HG03442 (cell line): ENCODE results near the gene UTP20.
"Not testable (repeated sequence)": the region's sequence is repeated elsewhere in the genome, so short reads cannot be mapped to it uniquely, and the experiment has no call there.

Experiments
- ATAC-seq: cut with Tn5 transposase; IDR thresholded peaks from one replicate; pipeline ENCODE4 v1.9.1; 2021; ENCODE audit warnings: mild to moderate bottlenecking, moderate library complexity; ENCODE audit not compliant: unreplicated experiment

The UTP20 gene

DNA sequence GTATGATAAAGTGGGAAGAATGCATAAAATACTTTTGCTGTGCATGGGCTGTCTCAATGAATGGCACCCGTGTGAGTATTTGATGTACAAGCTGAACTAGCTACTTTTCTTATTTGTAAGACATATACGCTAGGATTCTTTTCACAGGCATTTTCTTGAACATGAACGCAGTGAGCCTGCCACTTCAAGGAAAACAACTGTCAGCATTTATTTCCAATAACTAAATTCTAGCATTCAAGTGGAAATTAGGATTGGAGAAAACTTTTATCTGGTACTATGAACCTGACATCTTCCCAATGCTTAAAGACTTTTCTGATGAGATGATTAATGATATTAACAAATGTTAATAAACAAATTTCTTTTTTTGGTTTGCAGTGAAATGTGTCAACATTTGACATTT, 45.7 kb downstream of the UTP20 start:
- ATAC-seq, result no peak

DNA sequence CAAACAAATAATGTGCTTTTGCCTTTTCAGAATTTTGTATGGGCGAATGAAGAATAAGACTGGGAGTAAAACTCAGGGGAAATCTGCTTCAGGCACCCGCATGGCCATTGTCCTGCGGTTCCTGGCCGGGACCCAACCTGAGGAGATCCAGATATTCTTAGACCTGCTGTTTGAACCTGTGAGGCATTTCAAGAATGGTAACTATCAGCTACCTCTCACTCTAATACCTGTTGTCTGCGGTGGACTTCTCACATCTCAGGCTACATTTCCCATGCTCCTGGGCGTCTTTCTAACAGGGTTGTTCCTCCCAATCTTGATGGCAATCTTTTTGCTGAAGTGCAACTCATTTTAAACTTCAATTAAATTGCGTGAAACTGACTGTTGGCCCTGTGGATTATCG, 47.1 kb downstream of the UTP20 start:
- no peak for ATAC-seq

DNA sequence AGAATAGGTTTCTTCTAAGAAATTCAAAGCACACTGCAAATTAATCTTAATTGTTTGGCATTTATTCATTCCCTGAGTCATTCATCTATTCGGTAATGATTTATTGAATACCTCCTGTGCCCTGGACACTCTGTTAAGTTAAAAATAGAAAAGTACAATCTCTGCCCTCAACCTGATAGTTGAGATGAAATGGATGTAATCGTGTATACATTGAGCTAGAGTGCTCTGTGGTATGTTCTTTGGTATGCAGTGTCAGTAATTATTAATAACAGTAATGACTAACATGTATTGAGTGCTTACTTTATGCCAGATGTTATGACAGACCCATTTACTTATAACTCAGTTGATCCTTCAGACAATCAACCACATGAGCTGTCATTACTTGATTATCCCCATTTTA, 47.6 kb downstream of the UTP20 start:
- ATAC-seq, result no peak

DNA sequence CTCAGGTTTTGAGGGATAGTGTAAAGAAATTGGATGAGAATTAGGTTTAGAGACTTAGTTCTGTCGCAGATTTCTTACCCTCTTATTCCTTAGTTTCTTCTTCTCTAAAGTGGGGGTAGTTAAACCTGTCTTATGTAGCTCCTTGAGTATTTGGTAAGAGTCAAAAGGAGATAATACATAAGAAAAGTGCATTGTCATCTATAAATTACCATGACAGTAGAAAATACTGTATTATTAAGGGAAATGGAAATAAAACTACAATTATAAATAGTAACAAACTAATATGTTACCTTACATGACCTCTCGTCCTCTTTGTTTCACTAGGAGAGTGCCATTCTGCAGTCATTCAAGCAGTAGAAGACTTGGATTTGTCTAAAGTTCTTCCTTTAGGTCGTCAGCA, 49.0 kb downstream of the UTP20 start:
- ATAC-seq, result no peak

DNA sequence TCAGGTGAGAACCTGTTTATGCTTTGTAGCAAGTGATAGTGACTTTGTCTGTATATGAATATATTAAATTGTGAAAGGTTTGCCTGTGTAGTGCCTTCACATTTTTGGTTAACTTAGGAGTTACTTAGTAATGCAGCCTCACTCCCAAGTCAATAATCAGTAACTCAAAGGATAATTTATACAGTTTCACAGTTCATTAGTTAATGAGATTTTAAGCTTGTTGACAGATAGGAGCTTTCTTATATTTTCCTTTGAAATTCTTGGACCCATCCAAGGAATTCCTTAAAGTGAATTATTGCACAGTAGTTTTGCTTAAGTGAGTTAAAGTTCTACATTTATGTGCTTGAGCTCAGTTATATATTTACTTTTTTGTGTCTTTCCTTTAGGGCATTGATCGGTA, 50.7 kb downstream of the UTP20 start:
- no peak for ATAC-seq

DNA sequence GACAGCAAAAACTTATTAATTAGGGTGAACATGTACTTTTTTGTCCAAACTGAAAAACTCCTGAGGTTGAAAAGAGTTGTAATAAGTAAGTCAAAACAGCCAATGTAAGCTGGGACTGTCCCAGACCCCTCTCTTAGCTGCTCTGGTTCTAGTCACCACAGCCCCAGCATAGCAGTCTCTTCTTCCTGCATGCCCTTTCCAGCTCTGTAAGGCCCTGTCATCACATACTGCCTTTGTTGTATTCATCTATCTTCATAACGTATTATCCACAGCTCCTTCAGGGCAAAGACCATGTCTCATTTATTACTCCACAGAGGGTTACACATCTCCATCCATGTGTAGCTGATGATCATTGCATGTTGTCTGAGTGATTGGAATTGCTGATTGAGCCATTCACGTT, 56.5 kb downstream of the UTP20 start:
- ATAC-seq, result no peak

DNA sequence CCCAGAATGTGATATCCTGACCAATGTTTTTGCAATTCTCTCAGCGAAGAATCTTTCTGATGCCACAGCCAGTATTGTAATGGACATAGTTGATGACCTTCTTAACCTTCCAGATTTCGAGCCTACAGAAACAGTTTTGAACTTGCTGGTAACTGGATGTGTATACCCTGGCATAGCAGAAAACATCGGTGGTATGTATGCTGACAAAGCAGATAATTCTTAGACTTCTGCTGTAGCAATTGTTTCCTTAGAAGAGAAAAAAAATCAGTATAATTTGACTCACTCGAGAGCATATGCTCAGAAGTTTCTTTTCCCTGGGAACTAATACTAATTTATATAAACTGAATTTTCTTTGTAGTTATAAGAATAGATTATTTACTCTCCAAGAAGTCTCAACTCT, 58.2 kb downstream of the UTP20 start:
- no peak for ATAC-seq

DNA sequence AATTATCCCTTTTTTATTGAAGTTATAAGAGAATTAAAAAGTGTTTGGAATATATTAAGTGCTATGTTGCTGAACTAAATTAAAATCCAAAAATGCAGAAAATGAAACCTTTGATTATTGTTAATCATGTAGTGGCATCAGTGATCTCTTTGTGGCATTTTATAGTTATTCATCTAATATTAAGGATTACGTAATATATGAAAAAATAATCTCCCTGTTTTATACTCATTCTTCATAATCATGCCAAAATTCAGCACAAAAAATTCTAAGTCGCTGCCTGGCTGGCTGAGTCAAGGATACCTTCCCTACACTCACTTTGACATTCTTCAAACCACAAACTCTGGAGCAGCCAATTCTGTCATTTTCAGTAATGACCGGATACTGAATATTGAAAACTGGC, 64.0 kb downstream of the UTP20 start:
- ATAC-seq, result no peak

DNA sequence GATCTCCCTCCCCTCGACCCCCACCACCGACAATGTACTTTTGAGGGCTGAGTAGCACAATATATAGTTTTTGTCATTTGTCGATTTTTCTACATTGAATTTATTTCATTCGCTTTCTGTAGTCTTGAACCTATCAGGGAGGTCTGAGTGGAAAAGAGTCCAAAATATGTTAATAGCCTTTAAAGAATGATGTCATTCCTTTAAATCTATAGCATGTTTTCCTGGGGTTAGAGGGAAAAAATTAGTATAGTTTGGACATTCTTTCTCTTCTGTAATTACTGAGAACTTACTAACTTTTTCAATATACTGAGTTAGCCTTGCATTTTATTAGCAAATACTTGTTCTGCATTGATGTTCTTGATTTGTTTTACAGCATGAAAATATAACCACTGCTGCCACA, 71.8 kb downstream of the UTP20 start:
- ATAC-seq, result no peak

DNA sequence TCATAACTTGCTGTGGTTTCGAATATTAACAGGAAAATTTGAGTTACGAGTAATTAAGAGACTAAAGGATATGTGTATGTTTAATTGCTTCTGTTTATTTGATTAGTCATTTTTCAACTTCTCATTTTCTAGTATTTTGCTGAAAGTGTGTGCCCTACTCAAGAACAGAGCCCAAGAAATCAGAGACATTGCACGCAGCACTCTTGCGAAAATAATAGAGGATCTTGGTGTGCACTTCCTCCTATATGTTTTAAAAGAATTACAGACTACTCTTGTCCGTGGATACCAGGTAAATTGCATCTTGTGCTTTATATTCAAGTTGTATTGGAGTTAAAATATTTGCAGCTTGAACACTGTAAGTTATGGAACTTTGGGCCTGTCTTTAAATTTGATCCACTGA, 76.9 kb downstream of the UTP20 start:
- ATAC-seq, result no peak

DNA sequence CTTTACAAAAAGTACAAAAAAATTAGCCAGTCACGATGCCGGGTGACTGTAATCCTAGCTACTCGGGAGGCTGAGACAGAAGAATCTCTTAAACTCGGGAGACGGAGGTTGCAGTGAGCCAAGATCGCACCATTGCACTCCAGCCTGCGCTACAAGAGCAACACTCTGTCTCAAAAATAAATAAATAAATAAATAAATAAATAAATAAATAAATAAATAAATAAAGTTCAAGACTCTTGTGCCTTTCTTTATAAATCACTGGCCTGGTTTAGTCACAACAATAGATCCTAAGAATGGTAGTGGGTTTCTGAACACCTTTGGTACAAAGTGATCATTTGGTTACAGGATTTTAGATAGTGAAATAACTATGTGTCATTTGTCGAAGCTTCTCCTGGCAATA, 81.5 kb downstream of the UTP20 start:
- no peak for ATAC-seq

DNA sequence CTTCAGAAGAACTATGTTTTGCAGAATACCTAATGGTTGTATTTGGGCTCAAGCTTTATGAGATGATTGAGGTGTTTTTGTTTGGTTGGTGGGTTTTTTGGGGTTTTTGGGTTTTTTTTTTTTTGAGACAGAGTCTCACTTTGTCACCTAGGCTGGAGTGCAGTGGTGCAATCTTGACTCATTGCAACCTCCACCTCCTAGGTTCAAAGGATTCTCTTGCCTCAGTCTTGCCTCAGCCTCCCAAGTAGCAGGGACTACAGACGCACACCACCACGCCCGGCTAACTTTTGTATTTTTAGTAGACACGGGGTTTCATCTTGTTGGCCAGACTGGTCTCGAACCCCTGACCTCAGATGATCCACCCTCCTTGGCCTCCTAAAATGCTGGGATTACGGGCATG, 88.1 kb downstream of the UTP20 start:
- no peak for ATAC-seq

DNA sequence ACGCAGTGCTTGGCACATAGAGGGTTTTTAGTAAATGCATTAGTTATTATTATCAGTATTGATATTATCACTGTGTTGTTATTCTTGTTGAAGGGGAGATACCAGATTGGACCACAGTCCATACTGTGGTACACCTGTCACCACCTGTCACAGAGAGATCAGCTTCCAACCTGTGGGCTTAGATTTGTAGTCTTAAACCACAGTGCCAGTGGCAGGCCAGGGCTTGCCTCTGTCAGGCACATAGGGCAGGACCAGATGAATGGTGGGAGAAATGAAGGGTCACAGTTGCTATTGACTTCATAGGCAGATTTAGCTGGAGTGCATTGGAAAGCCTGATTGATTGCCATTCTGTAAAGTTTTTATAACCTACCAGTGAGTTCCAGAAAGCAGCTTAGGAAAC, 92.5 kb downstream of the UTP20 start:
- no peak for ATAC-seq

DNA sequence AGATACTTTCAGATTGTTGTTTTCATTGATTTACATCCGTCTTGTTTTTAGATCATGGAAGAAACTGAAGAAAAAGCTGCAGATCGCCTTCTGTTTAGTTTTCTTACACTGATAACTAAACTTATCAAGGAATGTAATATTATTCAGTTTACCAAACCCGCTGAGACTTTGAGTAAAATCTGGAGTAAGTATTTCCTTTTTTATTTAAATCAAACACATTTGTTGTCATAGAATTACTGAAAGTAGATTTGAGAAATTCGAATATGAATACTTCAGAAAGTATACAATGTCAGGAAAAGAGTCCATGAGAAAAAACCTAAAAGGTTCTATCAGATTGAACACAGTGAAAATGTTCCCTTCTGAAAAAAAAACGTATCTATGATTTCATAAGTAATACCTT, 95.7 kb downstream of the UTP20 start:
- no peak for ATAC-seq

DNA sequence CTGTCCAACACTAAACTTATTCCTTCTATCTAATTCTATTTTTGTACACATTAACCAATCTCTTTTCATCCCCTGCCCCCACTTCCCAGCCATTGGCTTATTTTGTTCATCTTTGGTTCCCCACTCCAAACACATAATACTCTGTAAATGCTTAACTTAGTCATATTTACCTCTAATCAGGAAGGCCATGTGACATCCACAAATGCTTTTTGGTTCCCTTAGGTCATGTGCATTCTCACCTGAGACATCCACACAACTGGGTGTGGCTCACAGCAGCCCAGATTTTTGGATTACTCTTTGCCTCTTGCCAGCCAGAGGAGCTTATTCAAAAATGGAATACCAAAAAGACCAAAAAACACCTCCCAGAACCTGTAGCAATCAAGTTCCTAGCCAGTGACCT, 99.2 kb downstream of the UTP20 start:
- no peak for ATAC-seq

DNA sequence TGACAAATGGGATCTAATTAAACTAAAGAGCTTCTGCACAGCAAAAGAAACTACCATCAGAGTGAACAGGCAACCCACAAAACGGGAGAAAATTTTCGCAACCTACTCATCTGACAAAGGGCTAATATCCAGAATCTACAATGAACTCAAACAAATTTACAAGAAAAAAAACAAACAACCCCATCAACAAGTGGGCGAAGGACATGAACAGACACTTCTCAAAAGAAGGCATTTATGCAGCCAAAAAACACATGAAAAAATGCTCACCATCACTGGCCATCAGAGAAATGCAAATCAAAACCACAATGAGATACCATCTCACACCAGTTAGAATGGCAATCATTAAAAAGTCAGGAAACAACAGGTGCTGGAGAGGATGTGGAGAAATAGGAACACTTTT, 111.3 kb downstream of the UTP20 start:
- not testable (repeated sequence) for ATAC-seq

DNA sequence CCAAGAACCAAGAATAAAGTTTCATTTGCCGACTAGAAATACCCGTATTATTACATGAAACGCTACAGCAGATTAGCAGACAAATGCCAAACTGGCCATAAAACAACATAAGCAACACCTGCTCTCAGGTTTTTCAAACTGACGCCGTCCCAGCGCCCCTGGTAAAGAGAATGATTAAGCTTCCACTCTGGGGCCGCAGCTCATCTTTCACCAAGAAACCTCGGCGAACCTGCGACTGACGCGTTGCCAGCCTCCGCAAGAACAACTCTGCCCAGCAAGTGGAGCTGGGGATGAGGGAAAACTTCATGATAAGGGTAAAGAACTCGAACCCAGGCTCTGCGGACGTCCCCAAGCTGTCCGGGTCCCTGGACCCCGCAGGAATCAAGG, 127.1 kb downstream of the UTP20 start:
- ATAC-seq, result peak; percentile 5

DNA sequence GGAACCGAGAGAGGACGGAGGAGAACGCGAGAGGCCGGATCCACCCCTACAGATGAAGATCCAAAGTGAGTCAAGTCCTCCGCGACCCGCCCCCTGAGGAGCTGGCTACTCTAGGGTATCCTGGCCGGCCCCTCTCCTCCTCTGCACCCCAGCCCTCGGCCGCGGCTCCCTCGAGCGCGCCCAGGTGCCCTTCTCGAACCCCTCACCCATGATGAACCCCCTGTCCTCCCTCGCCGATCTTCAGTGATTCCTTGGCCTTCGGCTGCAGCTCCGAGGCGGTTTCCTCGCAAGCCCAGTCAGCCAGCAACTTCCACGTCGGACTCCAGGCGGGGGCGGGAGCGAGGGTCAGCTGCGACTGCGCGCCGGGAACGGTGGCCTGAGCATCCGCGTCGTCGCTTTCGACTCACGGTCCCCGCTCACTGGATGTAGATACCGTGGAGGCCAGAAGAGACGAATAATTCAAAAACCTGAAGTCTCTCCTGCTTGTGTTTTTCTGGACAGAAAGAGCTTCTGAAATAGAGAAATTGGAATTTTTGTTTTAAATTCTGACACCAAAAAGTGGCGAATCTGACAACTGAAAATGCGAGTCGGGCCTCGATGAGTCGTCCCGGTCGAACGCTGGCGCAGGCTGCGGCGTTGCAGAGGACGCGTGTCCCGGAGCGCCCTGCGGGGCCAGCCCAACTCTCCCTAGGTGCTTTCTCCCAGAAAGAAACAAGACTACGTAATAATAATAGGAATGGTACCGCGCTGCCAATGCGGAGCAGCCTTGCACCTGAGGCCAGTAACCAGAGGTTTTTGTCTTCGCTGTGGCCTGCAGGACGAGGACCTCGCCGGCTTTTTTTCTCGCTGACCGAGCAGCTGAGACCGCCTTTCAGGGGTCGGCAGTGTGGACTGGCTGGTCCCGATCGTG, 127.8 kb downstream of the UTP20 start, which contains the start of gene ARL1:
TSS of gene ARL1 (minus strand) at position 337 of the 910 bp plus-strand sequence. CDS start at position 210, 127 bp downstream.
- peak; percentile 84 for ATAC-seq

DNA sequence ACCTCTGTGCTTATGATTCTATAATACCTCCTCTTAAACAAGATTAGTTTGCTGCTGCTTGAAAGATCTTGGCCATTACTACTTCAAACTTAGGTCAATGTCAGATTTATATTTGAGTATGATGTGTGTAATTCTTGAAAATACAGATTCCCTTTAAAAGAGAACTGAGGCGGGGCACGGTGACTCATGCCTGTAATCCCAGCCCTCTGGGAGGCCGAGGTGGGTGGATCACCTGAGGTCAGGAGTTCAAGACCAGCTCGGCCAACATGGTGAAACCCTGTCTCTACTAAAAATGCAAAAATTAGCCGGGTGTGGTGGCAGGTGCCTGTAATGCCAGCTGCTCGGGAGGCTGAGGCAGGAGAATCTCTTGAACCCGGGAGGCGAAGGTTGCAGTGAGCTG, 130.3 kb downstream of the UTP20 start:
- not testable (repeated sequence) for ATAC-seq

DNA sequence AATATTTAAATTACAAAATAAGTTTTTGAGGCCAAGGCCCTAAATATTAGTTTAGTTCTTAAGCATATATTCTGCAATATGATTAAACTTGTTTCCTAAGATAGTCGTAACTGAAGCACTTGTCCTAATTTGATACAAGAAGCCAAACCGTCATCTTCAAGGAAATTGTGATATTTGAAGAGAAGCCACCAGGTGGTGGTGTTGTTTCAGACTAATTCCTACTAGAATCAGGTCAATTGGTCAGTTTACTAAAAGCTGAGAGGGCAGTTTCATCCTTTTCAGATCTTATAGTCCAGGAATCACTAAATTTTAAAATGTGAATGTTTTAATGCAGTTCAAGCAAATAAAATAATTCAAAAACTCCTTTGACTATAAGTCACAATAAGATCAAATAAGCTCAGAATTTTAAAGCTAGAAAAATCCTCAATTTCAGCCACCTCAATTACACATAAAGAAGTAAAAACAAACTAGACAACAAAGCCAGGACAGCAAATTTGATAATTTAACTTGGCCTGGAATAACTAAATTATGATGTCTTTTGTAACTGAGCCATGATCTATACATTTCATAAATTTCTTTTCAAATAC, 134.7 kb downstream of the UTP20 start:
- peak; percentile 42 for ATAC-seq

DNA sequence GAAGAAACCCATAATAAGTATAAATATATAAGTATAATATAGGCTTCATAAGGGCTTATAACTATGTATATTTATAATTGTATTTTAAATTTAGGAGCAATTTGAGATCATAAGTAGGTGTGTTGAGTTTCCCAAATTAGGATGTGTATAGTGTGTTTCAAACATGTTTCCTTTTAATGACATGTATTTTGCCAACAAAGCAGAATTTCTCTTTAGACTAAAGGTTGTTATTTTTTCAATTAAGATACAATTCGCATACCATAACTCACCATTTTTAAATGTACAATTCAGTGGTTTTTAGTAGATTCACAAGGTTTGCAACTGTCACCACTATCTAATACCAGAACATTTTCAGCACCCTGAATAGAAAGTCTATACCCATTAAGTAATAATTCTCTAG, 135.3 kb downstream of the UTP20 start:
- no peak for ATAC-seq

DNA sequence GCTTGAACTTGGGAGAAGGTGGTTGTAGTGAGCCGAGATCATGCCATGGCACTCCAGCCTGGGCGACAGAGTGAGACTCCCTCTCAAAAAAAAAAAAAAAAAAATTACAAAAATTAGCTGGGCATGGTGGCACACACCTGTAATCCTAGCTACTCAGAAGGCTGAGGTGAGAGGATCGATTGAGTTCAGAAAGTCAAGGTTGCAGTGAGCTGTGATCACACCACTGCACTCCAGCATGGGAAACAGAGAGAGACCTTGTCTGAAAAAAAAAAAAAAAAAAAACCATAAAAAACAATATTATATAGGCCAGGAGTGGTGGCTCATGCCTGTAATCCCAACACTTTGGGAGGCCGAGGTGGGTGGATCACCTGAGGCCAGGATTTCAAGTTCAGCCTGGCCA, 142.2 kb downstream of the UTP20 start:
- not testable (repeated sequence) for ATAC-seq
